HEK293 (cell line): ENCODE measurements around the gene SKAP1.

Experiments used
- HOXA7 ChIP-seq: sonication (generic); formaldehyde crosslinking; IDR thresholded peaks from 2 replicates; pipeline ENCODE4 v1.8.1; 2022; ENCODE audit warnings: missing genetic modification reagents, borderline replicate concordance
- RBAK ChIP-seq: fragments of 450-650 bp; formaldehyde crosslinking; IDR thresholded peaks from 2 replicates; pipeline ENCODE4 v1.5.1; 2016; ENCODE audit warnings: missing biosample characterization, missing genetic modification characterization
- YY1 ChIP-seq: fragments of 450-650 bp; formaldehyde crosslinking; IDR thresholded peaks from 2 replicates; pipeline ENCODE4 v1.5.1; 2018; ENCODE audit warnings: missing biosample characterization, missing genetic modification characterization
- YY2 ChIP-seq: fragments of 450-650 bp; formaldehyde crosslinking; IDR thresholded peaks from 2 replicates; pipeline ENCODE4 v1.5.1; 2016; ENCODE audit warnings: missing biosample characterization, missing genetic modification characterization
- ZBTB20 ChIP-seq: fragments of 450-650 bp; formaldehyde crosslinking; IDR thresholded peaks from 2 replicates; pipeline ENCODE4 v1.5.1; 2016; ENCODE audit warnings: missing biosample characterization, missing genetic modification characterization
- ZNF341 ChIP-seq: fragments of 450-650 bp; formaldehyde crosslinking; IDR thresholded peaks from 2 replicates; pipeline ENCODE4; 2016; ENCODE audit warnings: low read depth, missing biosample characterization, missing genetic modification characterization
- ZNF585B ChIP-seq: fragments of 450-650 bp; formaldehyde crosslinking; IDR thresholded peaks from 2 replicates; pipeline ENCODE4 v1.5.1; 2016; ENCODE audit warnings: missing biosample characterization, missing genetic modification characterization
- ZSCAN23 ChIP-seq: fragments of 450-650 bp; formaldehyde crosslinking; IDR thresholded peaks from 2 replicates; pipeline ENCODE4 v1.5.1; 2016; ENCODE audit warnings: missing biosample characterization, missing genetic modification characterization
- ZXDB ChIP-seq: fragments of 450-650 bp; formaldehyde crosslinking; IDR thresholded peaks from 2 replicates; pipeline ENCODE4 v1.5.1; 2016; ENCODE audit warnings: missing biosample characterization, missing genetic modification characterization
- TF ChIP-seq, protein P1 (sequence below): fragments of 450-650 bp; formaldehyde crosslinking; IDR thresholded peaks from 2 replicates; pipeline ENCODE4 v1.5.1; 2016; ENCODE audit warnings: missing biosample characterization, missing genetic modification characterization
- TF ChIP-seq, protein P2 (sequence below): fragments of 450-650 bp; formaldehyde crosslinking; IDR thresholded peaks from 2 replicates; pipeline ENCODE4 v1.5.1; 2016; ENCODE audit warnings: missing biosample characterization, missing genetic modification characterization
- TF ChIP-seq, protein P3 (sequence below): IDR thresholded peaks from 2 replicates; pipeline ENCODE4 v1.6.1; 2011; ENCODE audit warnings: mild to moderate bottlenecking, low read depth, low read length, borderline replicate concordance

DNA sequence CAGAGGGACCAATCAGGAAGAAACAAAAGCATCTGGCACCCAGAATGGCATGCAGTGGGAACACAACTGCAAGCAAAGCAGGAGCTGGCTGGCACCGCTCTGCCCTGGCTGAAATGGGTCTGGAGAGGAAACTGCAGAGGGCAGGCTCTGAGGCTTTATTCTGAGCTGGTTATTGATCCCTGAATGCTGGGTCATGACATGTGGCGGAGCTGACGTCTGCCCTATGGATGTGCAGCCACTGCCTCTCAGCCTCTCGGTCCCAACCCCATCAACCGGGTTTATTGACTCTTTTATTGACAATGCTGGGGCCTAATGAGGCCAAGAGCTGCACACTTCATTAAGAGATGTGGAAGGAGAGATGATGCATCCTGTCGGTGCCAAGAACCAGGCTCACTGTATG is 3.9 kb upstream of the SKAP1 start:
- TF ChIP-seq RBAK (tag by site-specific recombination) = no peak
- TF ChIP-seq HOXA7 (CRISPR knock-in tag) = no peak
- TF ChIP-seq, protein P1, sequence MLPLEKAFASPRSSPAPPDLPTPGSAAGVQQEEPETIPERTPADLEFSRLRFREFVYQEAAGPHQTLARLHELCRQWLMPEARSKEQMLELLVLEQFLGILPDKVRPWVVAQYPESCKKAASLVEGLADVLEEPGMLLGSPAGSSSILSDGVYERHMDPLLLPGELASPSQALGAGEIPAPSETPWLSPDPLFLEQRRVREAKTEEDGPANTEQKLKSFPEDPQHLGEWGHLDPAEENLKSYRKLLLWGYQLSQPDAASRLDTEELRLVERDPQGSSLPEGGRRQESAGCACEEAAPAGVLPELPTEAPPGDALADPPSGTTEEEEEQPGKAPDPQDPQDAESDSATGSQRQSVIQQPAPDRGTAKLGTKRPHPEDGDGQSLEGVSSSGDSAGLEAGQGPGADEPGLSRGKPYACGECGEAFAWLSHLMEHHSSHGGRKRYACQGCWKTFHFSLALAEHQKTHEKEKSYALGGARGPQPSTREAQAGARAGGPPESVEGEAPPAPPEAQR (tag by site-specific recombination) = no peak
- TF ChIP-seq, protein P2, sequence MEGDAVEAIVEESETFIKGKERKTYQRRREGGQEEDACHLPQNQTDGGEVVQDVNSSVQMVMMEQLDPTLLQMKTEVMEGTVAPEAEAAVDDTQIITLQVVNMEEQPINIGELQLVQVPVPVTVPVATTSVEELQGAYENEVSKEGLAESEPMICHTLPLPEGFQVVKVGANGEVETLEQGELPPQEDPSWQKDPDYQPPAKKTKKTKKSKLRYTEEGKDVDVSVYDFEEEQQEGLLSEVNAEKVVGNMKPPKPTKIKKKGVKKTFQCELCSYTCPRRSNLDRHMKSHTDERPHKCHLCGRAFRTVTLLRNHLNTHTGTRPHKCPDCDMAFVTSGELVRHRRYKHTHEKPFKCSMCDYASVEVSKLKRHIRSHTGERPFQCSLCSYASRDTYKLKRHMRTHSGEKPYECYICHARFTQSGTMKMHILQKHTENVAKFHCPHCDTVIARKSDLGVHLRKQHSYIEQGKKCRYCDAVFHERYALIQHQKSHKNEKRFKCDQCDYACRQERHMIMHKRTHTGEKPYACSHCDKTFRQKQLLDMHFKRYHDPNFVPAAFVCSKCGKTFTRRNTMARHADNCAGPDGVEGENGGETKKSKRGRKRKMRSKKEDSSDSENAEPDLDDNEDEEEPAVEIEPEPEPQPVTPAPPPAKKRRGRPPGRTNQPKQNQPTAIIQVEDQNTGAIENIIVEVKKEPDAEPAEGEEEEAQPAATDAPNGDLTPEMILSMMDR = no peak
- TF ChIP-seq ZBTB20 (tag by site-specific recombination) = no peak
- TF ChIP-seq, protein P3, sequence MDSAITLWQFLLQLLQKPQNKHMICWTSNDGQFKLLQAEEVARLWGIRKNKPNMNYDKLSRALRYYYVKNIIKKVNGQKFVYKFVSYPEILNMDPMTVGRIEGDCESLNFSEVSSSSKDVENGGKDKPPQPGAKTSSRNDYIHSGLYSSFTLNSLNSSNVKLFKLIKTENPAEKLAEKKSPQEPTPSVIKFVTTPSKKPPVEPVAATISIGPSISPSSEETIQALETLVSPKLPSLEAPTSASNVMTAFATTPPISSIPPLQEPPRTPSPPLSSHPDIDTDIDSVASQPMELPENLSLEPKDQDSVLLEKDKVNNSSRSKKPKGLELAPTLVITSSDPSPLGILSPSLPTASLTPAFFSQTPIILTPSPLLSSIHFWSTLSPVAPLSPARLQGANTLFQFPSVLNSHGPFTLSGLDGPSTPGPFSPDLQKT = no peak
- no peak for TF ChIP-seq ZNF585B (tag by site-specific recombination)
- TF ChIP-seq ZNF341 (tag by site-specific recombination) = no peak
- TF ChIP-seq YY1 = no peak
- TF ChIP-seq ZSCAN23 (tag by site-specific recombination) = no peak
- no peak for TF ChIP-seq YY2 (tag by site-specific recombination)
- no peak for TF ChIP-seq ZXDB (tag by site-specific recombination)
